ENCODE measurements around the gene CFDP1.

The CFDP1 gene

GRCh38 chr16:75351183-75351582, 82.1 kb downstream of the CFDP1 start:
- peak; percentile 60 for DNase-seq (ENCODE audit: low read depth)
- H3K4me3 ChIP-seq (ENCODE audit: low read length), result no peak overlapping the region
- TF ChIP-seq CTCF (IDR thresholded peaks at IDR 0.05; ENCODE audit: insufficient read depth, low read depth, low read length, missing control alignments), result no peak

GRCh38 chr16:75345711-75346110, 87.6 kb downstream of the CFDP1 start:
- no peak for TF ChIP-seq CTCF (IDR thresholded peaks at IDR 0.05; ENCODE audit: insufficient read depth, low read depth, low read length, missing control alignments)
- H3K4me3 ChIP-seq (ENCODE audit: low read length), result no peak overlapping the region
- DNase-seq (ENCODE audit: low read depth), result no peak

DNA sequence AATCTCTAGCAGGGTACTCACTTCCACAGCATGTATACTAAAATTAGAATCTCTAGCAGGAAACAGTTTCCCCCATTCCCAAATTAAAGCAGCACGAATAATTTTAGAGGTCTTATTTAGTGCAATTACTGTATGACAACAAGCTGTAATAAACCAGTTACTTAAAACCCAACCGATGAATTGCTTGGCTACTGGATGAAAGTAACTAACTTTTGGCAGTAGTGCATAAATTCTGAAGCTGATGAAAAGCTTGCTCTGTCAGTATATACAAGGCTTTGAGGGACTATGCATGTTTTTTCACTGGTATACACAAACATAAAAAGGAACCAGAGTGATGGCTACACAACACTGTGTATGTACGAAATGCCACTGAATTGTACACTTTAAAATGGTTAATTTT, 89.4 kb downstream of the CFDP1 start:
- TF ChIP-seq CTCF (IDR thresholded peaks at IDR 0.05; ENCODE audit: insufficient read depth, low read depth, low read length, missing control alignments), result no peak
- no peak for DNase-seq (ENCODE audit: low read depth)
- H3K4me3 ChIP-seq (ENCODE audit: low read length), result no peak overlapping the region

DNA sequence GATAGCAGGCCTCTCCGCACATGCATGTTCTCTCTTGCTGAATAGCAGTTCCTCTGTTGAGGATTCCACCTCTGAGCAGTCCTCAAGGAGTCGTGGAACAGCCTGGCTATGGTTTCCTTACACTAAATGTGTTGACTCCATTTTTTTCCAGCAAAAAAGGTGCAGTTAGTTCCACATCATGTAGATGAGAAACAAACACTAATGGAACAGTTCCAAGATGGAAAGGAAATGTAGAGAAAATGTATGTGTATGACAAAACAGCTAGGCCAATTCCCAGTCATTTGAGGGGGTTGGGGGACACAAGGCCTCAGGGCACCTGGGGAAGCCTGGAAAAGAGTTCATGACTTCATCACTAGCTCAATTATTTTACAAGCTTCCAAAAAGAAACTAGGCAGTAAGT, 90.0 kb downstream of the CFDP1 start:
- DNase-seq (ENCODE audit: low read depth), result no peak
- no peak overlapping the region for H3K4me3 ChIP-seq (ENCODE audit: low read length)
- TF ChIP-seq CTCF (IDR thresholded peaks at IDR 0.05; ENCODE audit: insufficient read depth, low read depth, low read length, missing control alignments), result no peak

- no peak for TF ChIP-seq CTCF (IDR thresholded peaks at IDR 0.05; ENCODE audit: insufficient read depth, low read depth, low read length, missing control alignments)
- peak; percentile 74 for DNase-seq (ENCODE audit: low read depth)
- no peak overlapping the region for H3K4me3 ChIP-seq (ENCODE audit: low read length)
Measured at GRCh38 chr16:75342308-75342811, 90.9 kb downstream of the CFDP1 start.

DNA sequence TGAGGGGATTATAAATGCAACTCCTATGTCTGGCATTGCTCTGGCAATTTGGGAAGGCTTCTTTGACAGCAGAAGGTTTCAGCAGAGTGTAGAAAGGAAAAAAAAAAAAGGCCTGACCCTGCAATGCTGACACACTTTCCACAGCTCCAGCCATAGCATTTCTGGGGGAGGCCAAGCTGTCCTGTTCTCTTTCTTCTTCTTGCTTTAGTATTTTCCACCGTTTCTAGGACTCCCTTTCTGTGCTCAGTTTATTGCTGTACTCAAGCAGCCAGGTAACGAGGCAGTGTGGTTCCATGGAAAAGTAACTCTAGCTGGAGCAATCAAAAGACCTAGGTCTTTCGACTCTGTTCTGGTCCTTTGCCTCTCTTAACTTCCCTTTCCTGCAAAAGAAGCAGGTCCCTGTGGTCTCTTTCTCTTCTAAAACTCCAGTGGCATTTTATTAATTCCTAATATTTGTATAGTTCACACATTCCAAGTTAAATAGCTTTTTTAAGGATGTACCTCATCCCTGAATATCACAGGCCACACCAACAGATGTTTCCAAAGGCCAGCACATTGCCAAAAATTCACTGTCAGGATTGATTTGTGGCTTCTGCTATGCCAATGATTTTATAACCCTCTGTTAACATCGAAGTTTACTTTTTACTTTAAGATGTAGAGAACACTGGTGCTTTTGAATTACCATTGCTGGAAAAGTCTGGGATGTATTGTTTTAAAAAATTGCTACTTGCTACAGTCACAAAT, 91.6 kb downstream of the CFDP1 start:
- no peak for DNase-seq (ENCODE audit: low read depth)
- H3K4me3 ChIP-seq (ENCODE audit: low read length), result no peak overlapping the region
- TF ChIP-seq CTCF (IDR thresholded peaks at IDR 0.05; ENCODE audit: insufficient read depth, low read depth, low read length, missing control alignments), result no peak

Measured in epithelial cell of esophagus (primary cell).